PFSK-1 (cell line): ENCODE measurements around the gene PALLD.

Source experiments
- FOXP2 ChIP-seq: optimal IDR thresholded peaks from 2 replicates; pipeline ENCODE3; 2011; ENCODE audit warnings: borderline replicate concordance, control low read depth, inconsistent platforms; ENCODE audit not compliant: insufficient read depth; ENCODE audit errors: extremely low read length, extremely low read depth
- POLR2AphosphoS5 ChIP-seq: IDR thresholded peaks from 2 replicates; pipeline ENCODE4 v1.6.1; 2012; ENCODE audit warnings: low read depth, mild to moderate bottlenecking, control low read depth, low read length, moderate library complexity
- REST ChIP-seq, 2 experiments: IDR thresholded peaks; 2 replicates each; pipeline versions ENCODE4 v1.6.1 to v1.8.0; 2011 to 2012; ENCODE audit warnings: low read depth in 2 of 2, low read length in 2 of 2, control low read depth in 1 of 2, inconsistent platforms in 1 of 2, mild to moderate bottlenecking in 1 of 2, moderate library complexity in 1 of 2; ENCODE audit not compliant: insufficient read depth in 1 of 2
- SIN3A ChIP-seq: IDR thresholded peaks from 2 replicates; pipeline ENCODE4 v1.6.1; 2012; ENCODE audit warnings: mild to moderate bottlenecking, low read length, moderate library complexity, borderline replicate concordance; ENCODE audit not compliant: insufficient read depth

- no peak for TF ChIP-seq POLR2AphosphoS5
- no peak for TF ChIP-seq FOXP2
- no peak for TF ChIP-seq REST (IDR thresholded peaks at IDR 0.05; ENCODE audit: insufficient read depth in 1 of 2, low read depth in 2 of 2, low read length in 2 of 2)
- TF ChIP-seq SIN3A = no peak
Measured at GRCh38 chr4:168917138-168917779, 420.4 kb downstream of the PALLD start.
